Left lung (tissue), 10 donors: Measurements from ENCODE around the gene EFHC2. TPM values are rescaled to one million over a fixed set of nuclear protein-coding genes. Genes with fewer than 3 reads are reported as not detected.

Source experiments
- ATAC-seq: fragments of 200-7000 bp; cut with Tn5 transposase; one replicate; pipeline ENCODE4 v1.9.1; 2020; ENCODE audit warnings: moderate library complexity
- DNase-seq, 4 donors: peaks; one replicate each; pipeline ENCODE4 v3.0.0-alpha.2; 2013 to 2020
- H3K27ac ChIP-seq, 2 donors: fragments of 200-600 bp; sonication (generic) in 1 of 2; one replicate each; pipeline versions ENCODE4 v1.5.0 to v1.8.0; 2020 to 2021
- H3K27me3 ChIP-seq, 2 donors: fragments of 200-600 bp; sonication (generic) in 1 of 2; one replicate each; pipeline versions ENCODE4 v1.5.0 to v1.8.0; 2020 to 2021
- H3K36me3 ChIP-seq, 2 donors: fragments of 200-600 bp; sonication (generic) in 1 of 2; one replicate each; pipeline versions ENCODE4 v1.5.0 to v1.8.0; 2020 to 2021
- H3K4me1 ChIP-seq, 2 donors: fragments of 200-600 bp; one replicate each; pipeline ENCODE4 v1.8.0; 2021
- H3K4me3 ChIP-seq, 2 donors: fragments of 200-600 bp; sonication (generic) in 1 of 2; one replicate each; pipeline versions ENCODE4 v1.5.0 to v1.8.0; 2020 to 2021; ENCODE audit warnings: mild to moderate bottlenecking in 1 of 2
- H3K9me3 ChIP-seq, 2 donors: fragments of 200-600 bp; sonication (generic) in 1 of 2; one replicate each; pipeline versions ENCODE4 v1.5.0 to v1.8.0; 2020 to 2021
- CTCF ChIP-seq, 2 donors: fragments of 200-600 bp; sonication (generic) in 1 of 2; IDR thresholded peaks; one replicate each; pipeline versions ENCODE4 v1.5.0 to v1.8.0; 2021; ENCODE audit warnings: antibody characterized with exemption in 2 of 2
- intact Hi-C, 2 donors: fragments of 100-400 bp; cut with DNase I; formaldehyde crosslinking; loops; one replicate each; pipeline versions ENCODE4 v1.11.2 to v1.14.2; 2022
- polyA plus RNA-seq, 6 donors: library from polyadenylated mRNA; unstranded; fragments of 120-200 nt; gene quantifications; one replicate each; pipeline ENCODE4 v1.2.1, GENCODE V29; 2013; ENCODE audit not compliant: insufficient read length in 6 of 6
- total RNA-seq, 2 donors: library from RNA; stranded (reverse); fragmentation: NEBNext Ultra II Directional; extraction: Animal tissue kit (Norgen Biotek cat#: 25700); gene quantifications; one replicate each; pipeline ENCODE4 v1.2.1, GENCODE V29; 2021
- donor health status: DM: no; HTN: yes; CAD: no.
- donor health status: DM: no; HTN: no; CAD: no.

EFHC2 gene
- total and polyA plus RNA-seq, 8 donors: 0.85 to 6.0 (median 4.2) TPM

- Histone ChIP-seq H3K36me3 (no peaks in the 10 kb centered on the region), H3K27ac (no peak overlapping the region), H3K4me3 (no peak overlapping the region), H3K4me1 (no peaks in the 10 kb centered on the region), H3K27me3 (peaks cover 0 to 4% of the 10 kb centered on the region in 2 donors), H3K9me3 (no peaks in the 10 kb centered on the region)
- ATAC-seq (no peak), DNase-seq (no peak)
- TF ChIP-seq CTCF (IDR thresholded peaks at IDR 0.05): no peak
- intact Hi-C loops: no loop called here
Observed at GRCh38 chrX:44225667-44226066, 117.8 kb downstream of the EFHC2 start.

- no peaks in the 10 kb centered on the region for H3K4me1 ChIP-seq
- H3K9me3 ChIP-seq: no peaks in the 10 kb centered on the region
- DNase-seq: no peak
- H3K36me3 ChIP-seq: no peaks in the 10 kb centered on the region
- H3K27ac ChIP-seq: no peak overlapping the region
- ATAC-seq: no peak
- no peak overlapping the region for H3K4me3 ChIP-seq
- intact Hi-C loops: no loop called here
- no peak for TF ChIP-seq CTCF (IDR thresholded peaks at IDR 0.05)
- H3K27me3 ChIP-seq: peaks cover 0 to 4% of the 10 kb centered on the region in 2 donors
Observed at GRCh38 chrX:44224760-44225159, 118.7 kb downstream of the EFHC2 start.

DNA sequence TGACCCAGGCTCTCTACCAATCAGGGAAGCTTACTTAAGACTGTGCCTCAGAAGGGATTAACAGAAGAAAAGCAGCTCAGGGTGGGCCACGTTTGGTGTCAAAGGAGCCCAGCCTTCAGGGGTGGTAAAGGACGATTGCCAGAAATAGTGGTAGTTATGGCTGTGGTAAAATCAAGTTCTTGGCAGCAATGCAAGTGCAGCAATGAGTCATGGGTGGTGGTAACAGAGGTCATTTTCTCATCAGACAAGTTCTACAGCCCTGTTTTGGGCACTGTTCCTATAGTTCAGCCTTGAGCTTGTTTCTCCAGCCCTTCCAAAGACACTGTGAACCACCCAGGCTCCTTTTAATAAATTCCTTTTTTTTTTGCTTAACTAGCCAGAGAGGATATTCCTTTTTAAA is 120.3 kb downstream of the EFHC2 start:
- TF ChIP-seq CTCF (IDR thresholded peaks at IDR 0.05): no peak
- intact Hi-C loops: no loop called here
- H3K4me1 ChIP-seq: no peaks in the 10 kb centered on the region
- H3K27ac ChIP-seq: no peak overlapping the region
- no peaks in the 10 kb centered on the region for H3K36me3 ChIP-seq
- H3K9me3 ChIP-seq: no peaks in the 10 kb centered on the region
- DNase-seq: no peak
- peaks cover 0 to 4% of the 10 kb centered on the region in 2 donors for H3K27me3 ChIP-seq
- H3K4me3 ChIP-seq: no peak overlapping the region
- no peak for ATAC-seq

DNA sequence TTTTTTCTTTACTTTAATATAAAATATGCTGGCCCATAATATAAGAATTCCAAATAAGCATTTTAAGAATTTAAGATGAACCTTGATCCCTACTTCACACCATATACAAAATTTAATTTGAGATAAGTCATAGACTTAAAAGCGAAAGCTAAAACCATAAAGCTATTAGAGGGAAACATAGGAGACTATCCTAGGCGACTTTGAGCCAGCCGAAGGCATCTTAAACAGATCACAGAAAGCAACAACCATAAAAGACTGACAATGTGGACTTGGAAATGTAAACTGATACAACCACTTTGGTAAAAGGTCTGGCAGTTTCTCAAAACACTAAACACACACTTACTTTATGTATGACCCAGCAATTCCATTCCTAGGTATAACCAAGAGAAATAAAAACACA is 125.0 kb downstream of the EFHC2 start:
- ATAC-seq (no peak), DNase-seq (no peak)
- H3K4me3 ChIP-seq: no peak overlapping the region
- no peaks in the 10 kb centered on the region for H3K36me3 ChIP-seq
- TF ChIP-seq CTCF (IDR thresholded peaks at IDR 0.05): no peak
- intact Hi-C loops: no loop called here
- H3K9me3 ChIP-seq: no peaks in the 10 kb centered on the region
- peaks cover 0 to 4% of the 10 kb centered on the region in 2 donors for H3K27me3 ChIP-seq
- no peaks in the 10 kb centered on the region for H3K4me1 ChIP-seq
- no peak overlapping the region for H3K27ac ChIP-seq

DNA sequence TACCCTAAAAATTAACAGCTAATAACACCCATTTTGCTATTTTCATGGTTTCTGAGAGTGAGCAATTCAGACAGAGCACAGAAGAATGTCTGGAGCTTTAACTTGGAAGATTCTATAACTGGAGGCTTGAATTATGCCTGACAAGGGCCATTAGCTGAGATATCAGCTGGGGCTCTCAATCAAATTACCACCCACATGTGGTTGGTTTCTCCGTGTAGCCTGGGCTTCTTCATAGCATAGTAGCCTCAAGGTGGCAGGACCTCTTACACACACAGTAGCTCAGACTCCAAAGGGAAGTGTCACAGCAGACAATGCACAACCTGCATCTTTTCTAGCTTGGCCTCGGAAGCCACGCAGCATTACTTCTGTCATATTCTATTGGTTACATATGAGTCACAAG is 127.3 kb downstream of the EFHC2 start:
- no peak overlapping the region for H3K4me3 ChIP-seq
- no peaks in the 10 kb centered on the region for H3K27me3 ChIP-seq
- intact Hi-C loops: no loop called here
- DNase-seq (no peak), ATAC-seq (no peak)
- no peaks in the 10 kb centered on the region for H3K36me3 ChIP-seq
- TF ChIP-seq CTCF (IDR thresholded peaks at IDR 0.05): no peak
- no peaks in the 10 kb centered on the region for H3K9me3 ChIP-seq
- H3K4me1 ChIP-seq: no peaks in the 10 kb centered on the region
- no peak overlapping the region for H3K27ac ChIP-seq
